CD4-positive, alpha-beta T cell treated with Interleukin-6 for 4 hours (primary cell): ENCODE measurements around the gene CDH15.

Experiments
- DNase-seq: peaks from one replicate; pipeline ENCODE4 v3.0.0-alpha.2; 2020; ENCODE audit warnings: mixed read lengths

Gene CDH15

GRCh38 chr16:89141884-89142267 lies 29.7 kb upstream of the CDH15 start:
- DNase-seq = no peak

- no peak for DNase-seq
Measured at GRCh38 chr16:89142474-89143195, 28.9 kb upstream of the CDH15 start.

DNA sequence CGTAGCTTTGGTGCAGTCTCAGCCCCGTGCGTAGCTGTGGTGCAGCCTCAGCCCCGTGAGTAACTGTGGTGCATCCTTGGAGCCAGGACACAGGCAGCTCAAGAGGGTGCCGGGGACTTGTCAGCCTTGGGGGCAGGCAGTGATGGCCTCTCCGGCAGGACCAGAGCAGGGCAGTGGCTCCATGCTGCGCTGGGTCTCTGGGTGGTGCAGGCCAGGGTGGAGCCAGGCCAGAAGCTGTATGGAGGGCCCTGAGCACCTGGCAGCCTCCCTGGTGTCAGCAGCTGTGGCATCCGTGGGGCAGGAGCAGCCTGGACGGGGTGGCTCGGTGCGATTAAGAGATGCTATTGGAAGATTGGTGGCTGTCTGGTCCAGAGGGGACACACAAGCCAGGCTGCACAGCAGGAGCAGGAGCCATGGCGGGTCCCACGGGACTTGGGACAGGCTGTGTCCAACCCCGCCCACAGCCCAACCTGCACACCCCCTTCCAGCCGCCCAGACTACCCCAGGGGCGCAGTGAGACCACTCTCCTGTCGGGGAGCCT lies 28.3 kb upstream of the CDH15 start:
- no peak for DNase-seq

- no peak for DNase-seq
Measured at GRCh38 chr16:89143911-89144675, 27.5 kb upstream of the CDH15 start.

GRCh38 chr16:89144681-89145080 lies 26.9 kb upstream of the CDH15 start:
- no peak for DNase-seq

DNA sequence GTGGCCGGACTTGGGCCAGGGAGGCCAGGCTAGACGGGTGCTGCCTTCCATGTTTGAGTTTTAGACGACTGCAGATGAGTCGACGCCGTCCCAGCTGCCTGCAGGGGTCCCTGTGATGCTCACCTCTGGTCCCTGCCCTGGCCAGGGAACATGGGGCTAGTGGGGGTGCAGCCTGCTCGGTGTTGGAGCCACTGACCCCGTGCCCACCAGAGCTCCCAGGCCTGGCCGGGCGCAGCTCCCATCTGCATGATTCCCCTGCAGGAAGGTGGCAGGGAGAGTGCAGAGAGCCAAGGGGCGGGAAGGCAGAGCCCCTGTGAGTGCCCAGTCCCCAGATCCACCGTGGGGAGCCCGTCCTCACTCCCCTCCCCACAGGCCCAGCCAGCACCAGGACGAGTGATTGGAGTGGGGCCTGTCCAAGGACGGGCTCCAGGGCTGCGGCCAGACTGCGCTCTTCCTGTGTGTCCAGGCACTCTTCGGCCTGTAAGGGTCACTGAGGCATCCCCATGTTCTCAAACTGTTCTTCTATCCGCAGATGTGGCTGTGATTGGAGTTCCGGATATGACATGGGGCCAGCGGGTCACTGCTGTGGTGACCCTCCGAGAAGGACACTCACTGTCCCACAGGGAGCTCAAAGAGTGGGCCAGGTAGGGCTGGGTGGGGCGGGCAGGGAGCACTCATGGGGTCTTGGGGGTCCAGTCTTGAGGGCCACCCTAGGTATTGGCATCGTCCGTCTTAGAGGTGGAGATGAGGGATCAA lies 26.0 kb upstream of the CDH15 start:
- no peak for DNase-seq

- no peak for DNase-seq
Measured at GRCh38 chr16:89146211-89147005, 25.1 kb upstream of the CDH15 start.

- no peak for DNase-seq
Measured at GRCh38 chr16:89147085-89147817, 24.3 kb upstream of the CDH15 start.

GRCh38 chr16:89149386-89149785 lies 22.2 kb upstream of the CDH15 start:
- DNase-seq = no peak

DNA sequence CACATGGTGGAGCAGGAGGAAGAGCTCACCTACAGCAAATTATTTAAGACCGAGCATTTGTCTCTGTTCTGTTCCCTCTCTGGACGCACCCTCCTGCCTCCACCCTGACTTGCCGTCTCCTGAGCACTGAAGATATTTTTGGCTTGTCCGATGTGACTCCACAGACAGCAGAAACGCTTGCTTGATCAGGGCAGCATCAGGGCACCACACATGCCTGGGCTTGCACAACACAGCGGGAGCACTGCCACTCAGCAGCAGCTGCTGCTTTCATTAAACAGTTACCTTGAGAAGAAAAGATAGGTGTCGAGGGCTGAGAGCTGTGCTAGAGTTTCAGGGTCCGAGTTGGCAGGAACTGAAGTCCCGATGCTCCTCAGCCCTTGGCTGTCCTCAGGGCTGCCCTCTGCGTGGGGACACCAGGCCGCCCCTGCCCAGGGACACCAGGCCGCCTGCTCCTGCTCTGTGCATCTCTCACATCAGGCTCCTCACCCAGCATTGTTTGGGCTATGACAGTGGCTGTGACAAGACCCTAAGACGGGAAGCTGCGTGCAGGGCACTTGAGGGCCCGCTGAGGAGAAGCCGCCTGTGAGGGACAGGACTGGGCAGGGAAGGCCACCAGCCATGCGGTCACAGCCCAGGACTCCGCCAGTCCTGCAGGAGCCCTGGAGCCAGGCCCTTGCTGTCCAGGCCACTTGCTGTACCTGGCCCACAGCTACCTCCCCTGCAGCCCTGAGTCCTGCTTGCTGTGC lies 21.3 kb upstream of the CDH15 start:
- no peak for DNase-seq

DNA sequence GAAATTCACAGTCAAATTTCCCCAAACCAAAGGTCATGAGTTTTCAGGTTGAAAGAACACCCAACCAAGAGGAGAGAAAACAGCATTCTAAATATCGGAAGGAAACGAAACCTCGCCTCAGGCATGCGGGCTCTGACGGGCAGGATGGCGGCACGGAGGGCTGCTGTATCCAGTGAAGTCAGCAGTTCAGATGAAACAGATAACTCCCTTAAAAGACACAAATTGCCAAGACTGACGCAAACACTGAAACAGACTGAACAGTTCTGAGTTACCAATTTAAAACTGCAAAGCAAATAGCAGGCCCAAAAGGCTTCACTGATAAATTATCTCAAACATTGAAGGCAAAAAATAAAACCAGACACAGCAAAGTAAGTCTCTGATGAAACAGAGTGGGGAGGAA lies 20.6 kb upstream of the CDH15 start:
- DNase-seq = no peak

- no peak for DNase-seq
Measured at GRCh38 chr16:89152831-89153700, 18.5 kb upstream of the CDH15 start.

DNA sequence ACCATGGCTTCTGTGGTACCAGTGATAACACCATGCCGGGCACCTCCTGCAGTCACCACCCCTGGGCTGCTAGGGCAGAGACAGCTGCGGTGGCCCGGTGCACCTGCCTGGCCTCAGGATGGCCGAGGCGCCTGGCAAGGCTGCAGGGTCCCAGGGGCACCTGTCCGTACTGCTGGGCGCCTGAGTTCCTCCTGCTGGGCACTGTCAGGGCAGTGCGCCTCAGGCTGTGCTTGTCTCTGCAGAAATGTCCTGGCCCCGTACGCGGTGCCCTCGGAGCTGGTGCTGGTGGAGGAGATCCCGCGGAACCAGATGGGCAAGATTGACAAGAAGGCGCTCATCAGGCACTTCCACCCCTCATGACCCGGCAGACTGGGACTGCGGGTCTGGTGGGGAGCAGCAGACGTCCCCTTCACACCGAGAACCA lies 17.7 kb upstream of the CDH15 start:
- no peak for DNase-seq

DNA sequence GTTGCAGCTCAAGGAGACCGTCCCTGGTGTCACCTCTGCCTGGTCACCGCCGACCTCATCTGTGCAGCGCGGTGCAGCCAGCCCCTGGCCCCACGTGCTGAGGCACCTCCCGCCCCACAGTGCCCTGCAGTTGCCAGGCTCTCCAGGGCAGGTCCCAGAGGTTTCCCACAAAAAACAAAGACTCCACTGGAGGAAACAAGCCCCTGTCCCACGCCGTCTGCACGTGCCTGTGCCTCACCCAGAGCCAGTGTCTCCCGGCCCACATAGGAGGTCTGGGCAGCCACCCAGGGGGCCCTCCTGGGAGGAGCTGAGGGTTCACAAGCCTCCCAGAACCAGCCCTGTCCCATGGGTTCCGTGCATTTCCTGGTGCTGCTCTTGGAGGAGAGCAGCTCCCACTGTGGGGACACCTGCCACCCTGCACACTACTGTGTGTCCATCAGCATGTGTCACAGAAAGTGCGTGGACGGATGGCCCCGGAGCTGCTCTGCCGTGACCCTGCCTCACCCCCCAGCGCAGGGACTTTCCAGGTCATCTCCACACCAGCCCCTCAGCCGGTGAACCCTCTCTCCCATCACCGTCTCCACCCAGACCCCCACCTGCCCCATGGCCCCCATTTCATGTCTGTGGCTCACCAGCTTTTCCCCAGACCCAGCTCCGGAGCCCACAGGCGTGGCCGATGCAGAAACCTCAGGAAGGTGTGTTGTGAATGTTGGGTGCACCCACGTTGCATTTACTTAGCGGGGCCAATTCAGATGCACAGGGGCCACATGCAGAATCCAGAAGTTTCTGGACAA lies 17.0 kb upstream of the CDH15 start:
- no peak for DNase-seq

DNA sequence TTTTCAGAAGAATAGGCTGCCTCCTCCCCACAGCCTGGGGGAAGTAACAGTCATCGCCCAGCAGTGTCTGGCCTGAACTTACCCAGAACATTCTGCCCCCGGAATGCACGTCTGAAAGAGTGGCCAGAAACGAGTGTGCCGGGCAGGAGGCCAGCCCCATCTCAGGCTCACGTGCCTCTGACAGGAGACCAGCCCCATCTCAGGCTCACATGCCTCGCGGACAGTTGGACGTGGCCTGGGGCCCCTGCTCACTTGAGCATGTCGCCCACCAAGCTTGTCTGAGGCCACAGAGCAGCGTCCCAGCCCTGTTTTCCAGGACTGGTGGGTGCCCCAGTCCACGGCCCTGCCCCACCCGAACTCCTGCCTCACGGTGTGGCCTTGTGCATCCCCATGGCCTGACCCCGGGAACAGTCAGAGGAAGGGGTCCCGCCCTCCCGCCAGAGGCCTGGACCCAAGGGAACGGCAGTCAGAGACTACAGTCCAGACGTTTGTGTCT lies 16.3 kb upstream of the CDH15 start:
- no peak for DNase-seq

- DNase-seq = no peak
Measured at GRCh38 chr16:89155851-89156739, 15.5 kb upstream of the CDH15 start.

DNA sequence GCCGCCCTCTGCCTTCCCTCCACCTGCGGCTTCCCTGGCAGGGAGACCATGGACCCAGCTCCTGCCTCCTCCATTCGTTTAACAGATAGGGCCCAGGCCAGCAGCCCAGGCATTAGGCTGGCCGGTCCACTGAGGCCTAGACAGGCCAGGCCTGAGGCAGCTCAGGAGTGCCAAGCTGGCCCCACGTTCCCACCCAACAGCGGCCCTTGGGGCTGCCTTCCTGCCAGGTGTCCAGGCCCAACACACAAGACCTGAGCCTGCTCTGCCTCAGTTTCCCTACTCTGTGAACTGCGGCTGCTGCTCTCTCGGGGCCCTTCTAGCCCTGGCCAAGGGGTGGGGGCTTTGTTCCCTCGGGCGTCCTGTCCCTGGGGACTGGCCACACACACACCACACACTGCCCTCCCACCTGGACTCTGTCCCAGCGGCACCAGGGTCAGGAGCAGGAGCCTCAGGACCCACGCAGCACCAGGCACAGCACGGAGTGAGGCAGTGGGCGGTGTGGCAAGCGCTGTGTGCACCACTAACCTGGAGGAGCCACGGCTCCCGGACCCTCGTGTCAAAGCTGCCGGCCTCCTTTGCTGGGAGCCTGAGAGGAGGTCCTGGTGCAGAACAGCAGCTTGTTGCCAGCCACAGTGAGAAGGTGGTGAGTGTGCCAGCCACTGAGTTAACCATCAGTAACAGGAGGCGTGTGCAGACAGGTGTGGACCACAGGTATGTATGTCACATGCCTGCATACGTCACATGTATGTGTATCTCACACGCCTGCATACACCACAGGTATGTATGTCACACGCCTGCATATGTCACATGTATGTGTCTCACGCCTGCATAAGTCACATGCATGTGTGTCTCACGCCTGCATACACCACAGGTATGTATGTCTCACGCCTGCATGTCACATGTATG lies 14.6 kb upstream of the CDH15 start:
- DNase-seq = no peak
